Measurements from ENCODE around the gene CES3.

DNA sequence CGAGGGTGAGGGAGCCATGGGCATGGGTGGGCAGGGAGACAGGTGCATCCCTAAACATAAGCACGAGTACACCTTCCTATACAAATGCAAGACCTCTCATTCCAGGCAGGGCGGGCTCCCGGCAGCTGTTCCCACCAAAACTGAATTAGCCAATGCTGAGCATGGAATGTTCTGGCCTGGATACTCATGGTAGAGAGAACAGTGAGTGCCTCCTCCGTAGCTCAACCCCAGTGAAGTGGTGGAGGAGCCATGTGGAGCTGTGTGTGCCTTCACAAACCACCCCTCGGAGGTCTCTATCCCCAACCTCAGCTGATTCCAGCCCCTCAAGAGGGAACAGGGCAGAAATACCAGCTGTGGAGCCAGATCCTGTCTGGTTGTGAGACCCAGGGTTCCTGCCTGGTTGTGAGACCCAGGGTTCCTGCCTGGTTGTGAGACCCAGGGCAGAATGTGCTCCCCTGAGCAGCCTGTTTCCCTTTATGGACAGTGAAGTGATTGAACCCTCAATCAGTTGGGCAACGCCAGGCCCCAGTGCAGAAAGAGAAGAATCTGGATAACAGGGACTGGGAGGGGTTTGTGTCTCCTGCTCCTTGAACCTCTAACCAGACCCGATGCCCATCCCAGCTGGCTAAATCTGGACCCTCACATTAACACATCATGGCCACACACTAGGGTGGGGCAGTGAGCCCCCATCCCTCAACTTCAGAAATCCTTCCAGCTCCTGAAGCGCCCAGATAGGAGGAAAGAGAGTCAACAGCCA, 40.0 kb upstream of the CES3 start:
- TF ChIP-seq, protein P1, sequence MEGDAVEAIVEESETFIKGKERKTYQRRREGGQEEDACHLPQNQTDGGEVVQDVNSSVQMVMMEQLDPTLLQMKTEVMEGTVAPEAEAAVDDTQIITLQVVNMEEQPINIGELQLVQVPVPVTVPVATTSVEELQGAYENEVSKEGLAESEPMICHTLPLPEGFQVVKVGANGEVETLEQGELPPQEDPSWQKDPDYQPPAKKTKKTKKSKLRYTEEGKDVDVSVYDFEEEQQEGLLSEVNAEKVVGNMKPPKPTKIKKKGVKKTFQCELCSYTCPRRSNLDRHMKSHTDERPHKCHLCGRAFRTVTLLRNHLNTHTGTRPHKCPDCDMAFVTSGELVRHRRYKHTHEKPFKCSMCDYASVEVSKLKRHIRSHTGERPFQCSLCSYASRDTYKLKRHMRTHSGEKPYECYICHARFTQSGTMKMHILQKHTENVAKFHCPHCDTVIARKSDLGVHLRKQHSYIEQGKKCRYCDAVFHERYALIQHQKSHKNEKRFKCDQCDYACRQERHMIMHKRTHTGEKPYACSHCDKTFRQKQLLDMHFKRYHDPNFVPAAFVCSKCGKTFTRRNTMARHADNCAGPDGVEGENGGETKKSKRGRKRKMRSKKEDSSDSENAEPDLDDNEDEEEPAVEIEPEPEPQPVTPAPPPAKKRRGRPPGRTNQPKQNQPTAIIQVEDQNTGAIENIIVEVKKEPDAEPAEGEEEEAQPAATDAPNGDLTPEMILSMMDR (IDR thresholded peaks at IDR 0.05): no peak
- TF ChIP-seq POLR2A (IDR thresholded peaks at IDR 0.05): peak in 1 of 2 donors; percentile 14
